ENCODE data around the gene CKAP4. TPM values are rescaled to one million over a fixed set of nuclear protein-coding genes. Genes with fewer than 3 reads are reported as not detected.

Gene CKAP4
- total and polyA plus RNA-seq, 9 of the 15 experiments (the other 6 are each of a cell fraction or from before 2014, with no cell fraction given), result 0.08 to 0.20 TPM; not detected in 7

GRCh38 chr12:106297075-106297474, 49.3 kb upstream of the CKAP4 start:
- Histone ChIP-seq H3K9me3 (replicated peaks; ENCODE audit: control insufficient read depth, insufficient read depth, low read depth, low read length) (no peaks in the 10 kb centered on the region), H3K27me3 (ENCODE audit: control insufficient read depth in 2 of 2, insufficient read depth in 2 of 2, low read length in 2 of 2) (no peaks in the 10 kb centered on the region), H3K4me3 (no peak overlapping the region), H3K9ac (ENCODE audit: insufficient read depth in 1 of 2, low read depth in 2 of 2, low read length in 2 of 2) (no peak overlapping the region), H3K36me3 (ENCODE audit: control insufficient read depth, insufficient read depth, low read length) (no peaks in the 10 kb centered on the region), H2AFZ (ENCODE audit: low read depth, low read length) (no peak overlapping the region), H3K4me2 (ENCODE audit: insufficient read depth, low read length) (no peak overlapping the region), H3K4me1 (replicated peaks in 1 of 2; ENCODE audit: control insufficient read depth in 2 of 2, insufficient read depth in 2 of 2, low read length in 2 of 2) (peaks cover 6 to 29% of the 10 kb centered on the region in 2 experiments; a peak in 4 of 5 replicates), H3K9me1 (ENCODE audit: control insufficient read depth, insufficient read depth, low read length) (no peaks in the 10 kb centered on the region), H3K79me2 (ENCODE audit: control insufficient read depth, insufficient read depth, low read length) (no peaks in the 10 kb centered on the region), H3K27ac (ENCODE audit: extremely low read depth, low read depth, low read length) (no peak overlapping the region), H4K20me1 (replicated peaks; ENCODE audit: control insufficient read depth, insufficient read depth, low read length) (no peaks in the 10 kb centered on the region)
- DNase-seq (ENCODE audit: extremely low read depth in 1 of 4, low spot score in 3 of 4) (no peak), FAIRE-seq (no peak), ATAC-seq (no peak)
- intact Hi-C loops (cut with micrococcal nuclease), result no loop called here
- TF ChIP-seq ZNF316 (IDR thresholded peaks at IDR 0.05) (peak; percentile 70), C11orf30 (IDR thresholded peaks at IDR 0.05; ENCODE audit: low read depth) (peak; percentile 61), BRD9 (IDR thresholded peaks at IDR 0.05; ENCODE audit: low read depth, partially characterized antibody) (no peak), MAFG (tag; conservative IDR thresholded peaks at IDR 0.05) (0 out of 2 replicates have a peak, but pooled peaks have one; percentile 15), HDAC2 (IDR thresholded peaks at IDR 0.05) (no peak)
- ChIA-PET CTCF (ENCODE audit: low intra/inter-chr PET ratio) (no interaction called here), POLR2A (interaction anchor here (1.3 kb wide), 1 partner anchor 12 kb away, joined by 3 read pairs; no protein-coding TSS in a partner anchor)
- BruUV-seq (replicated peaks), result no TSS peak
- 28% methylated on average over 3 of the region's 3 CpGs for WGBS (ENCODE audit: insufficient coverage, low coverage, missing lambda C conversion rate)
- in situ Hi-C loops (cut with MboI), result no loop called here

- Histone ChIP-seq H3K79me2 (ENCODE audit: control insufficient read depth, insufficient read depth, low read length) (no peaks in the 10 kb centered on the region), H3K4me2 (ENCODE audit: insufficient read depth, low read length) (no peak overlapping the region), H3K27me3 (ENCODE audit: control insufficient read depth in 2 of 2, insufficient read depth in 2 of 2, low read length in 2 of 2) (no peaks in the 10 kb centered on the region; a peak in 1 of 5 replicates), H2AFZ (ENCODE audit: low read depth, low read length) (no peak overlapping the region), H3K9ac (ENCODE audit: insufficient read depth in 1 of 2, low read depth in 2 of 2, low read length in 2 of 2) (no peak overlapping the region), H3K27ac (ENCODE audit: extremely low read depth, low read depth, low read length) (no peak overlapping the region), H3K9me1 (ENCODE audit: control insufficient read depth, insufficient read depth, low read length) (no peaks in the 10 kb centered on the region), H3K9me3 (replicated peaks; ENCODE audit: control insufficient read depth, insufficient read depth, low read depth, low read length) (no peaks in the 10 kb centered on the region), H3K36me3 (ENCODE audit: control insufficient read depth, insufficient read depth, low read length) (no peaks in the 10 kb centered on the region), H3K4me3 (no peak overlapping the region), H4K20me1 (replicated peaks; ENCODE audit: control insufficient read depth, insufficient read depth, low read length) (no peaks in the 10 kb centered on the region), H3K4me1 (replicated peaks in 1 of 2; ENCODE audit: control insufficient read depth in 2 of 2, insufficient read depth in 2 of 2, low read length in 2 of 2) (peaks cover 0 to 24% of the 10 kb centered on the region in 2 experiments; a peak in 2 of 5 replicates)
- POLR2A ChIA-PET, result interaction anchor here (0.5 kb wide), 1 partner anchor 38 kb away, joined by 3 read pairs; no protein-coding TSS in a partner anchor
- intact Hi-C loops (cut with micrococcal nuclease) (no loop called here), in situ Hi-C loops (cut with MboI) (no loop called here)
- ATAC-seq (no peak), FAIRE-seq (no peak), DNase-seq (ENCODE audit: extremely low read depth in 1 of 4, low spot score in 3 of 4) (no peak)
- CTCF ChIA-PET (ENCODE audit: low intra/inter-chr PET ratio), result no interaction called here
- 48% methylated on average over 8 of the region's 8 CpGs for WGBS (ENCODE audit: insufficient coverage, low coverage, missing lambda C conversion rate)
- BruUV-seq (replicated peaks), result no TSS peak
- TF ChIP-seq FOSL1 (tag; conservative IDR thresholded peaks at IDR 0.05) (peak; percentile 54), THRA (IDR thresholded peaks at IDR 0.05) (no peak)
Measured at GRCh38 chr12:106296179-106296877, 48.5 kb upstream of the CKAP4 start.

All from K562 (cell line).